ENCODE data around the gene DDX18.
A peak's percentile ranks its signal among the peaks of the same experiment; 100 is the strongest.

The DDX18 gene

DNA sequence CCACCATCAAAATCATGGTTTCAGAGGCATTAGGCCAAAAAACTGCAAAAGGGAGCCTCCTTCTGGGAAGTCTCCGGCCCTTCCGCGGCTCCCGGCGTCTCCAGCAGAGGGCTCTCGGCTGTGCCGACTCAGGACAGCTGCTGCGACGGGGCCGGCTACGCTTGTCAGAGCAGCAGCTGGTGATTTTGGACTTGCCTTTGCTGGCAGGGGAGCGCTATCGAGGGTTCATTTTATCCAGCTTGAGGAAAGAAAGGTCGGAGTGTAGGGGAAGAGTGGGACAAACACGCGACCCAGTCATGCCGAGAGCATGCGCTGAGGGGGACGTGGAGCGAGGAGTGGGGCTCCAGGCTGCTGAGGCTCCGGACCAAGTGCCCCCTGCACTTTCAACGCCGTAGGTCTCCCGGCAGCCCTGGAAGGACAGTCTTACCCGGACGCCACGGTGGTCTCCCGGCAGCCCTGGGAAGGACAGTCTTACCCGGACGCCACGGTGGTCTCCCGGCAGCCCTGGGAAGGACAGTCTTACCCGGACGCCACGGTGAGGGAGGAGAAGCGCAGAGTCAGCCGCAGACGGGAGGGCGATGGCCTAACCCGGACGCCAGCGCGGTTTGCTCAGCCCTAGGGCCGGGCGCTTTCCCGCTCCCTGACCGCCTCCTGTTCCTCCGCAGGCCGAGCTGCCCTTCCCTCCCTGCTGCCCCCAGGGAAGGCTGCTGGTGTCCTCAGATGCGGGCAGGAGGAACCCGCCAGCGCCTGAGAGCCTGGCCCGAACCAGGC lies 21.7 kb downstream of the DDX18 start:
- DNase-seq = peak; percentile 39 to 49

- no peak for DNase-seq
Measured at GRCh38 chr2:117845304-117845703, 30.8 kb downstream of the DDX18 start.

GRCh38 chr2:117850015-117850414 lies 35.5 kb downstream of the DDX18 start:
- DNase-seq = no peak

GRCh38 chr2:117850461-117850860 lies 36.0 kb downstream of the DDX18 start:
- DNase-seq = no peak

DNA sequence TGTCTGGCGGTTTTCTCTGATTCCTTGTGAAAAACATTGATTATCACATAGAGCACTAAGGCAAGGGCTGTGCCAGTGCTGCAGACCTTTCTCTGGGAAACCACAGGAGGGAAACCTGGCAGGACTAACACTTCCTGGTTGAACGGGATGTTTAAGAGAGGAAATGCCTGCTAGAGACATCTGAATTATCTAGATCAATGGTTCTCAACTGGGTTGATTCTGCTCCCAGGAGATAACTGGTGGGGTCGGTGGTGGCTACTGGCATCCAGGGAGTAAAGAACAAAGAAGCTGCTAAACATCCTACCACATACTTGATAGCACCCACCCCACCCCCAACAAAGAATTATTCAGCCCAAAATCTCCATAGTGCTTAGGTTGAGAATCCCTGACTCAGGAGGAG lies 37.5 kb downstream of the DDX18 start:
- DNase-seq = no peak

GRCh38 chr2:117853316-117853715 lies 38.8 kb downstream of the DDX18 start:
- no peak for DNase-seq

- no peak for DNase-seq
Measured at GRCh38 chr2:117853873-117854272, 39.4 kb downstream of the DDX18 start.

GRCh38 chr2:117854610-117855009 lies 40.1 kb downstream of the DDX18 start:
- no peak for DNase-seq

DNA sequence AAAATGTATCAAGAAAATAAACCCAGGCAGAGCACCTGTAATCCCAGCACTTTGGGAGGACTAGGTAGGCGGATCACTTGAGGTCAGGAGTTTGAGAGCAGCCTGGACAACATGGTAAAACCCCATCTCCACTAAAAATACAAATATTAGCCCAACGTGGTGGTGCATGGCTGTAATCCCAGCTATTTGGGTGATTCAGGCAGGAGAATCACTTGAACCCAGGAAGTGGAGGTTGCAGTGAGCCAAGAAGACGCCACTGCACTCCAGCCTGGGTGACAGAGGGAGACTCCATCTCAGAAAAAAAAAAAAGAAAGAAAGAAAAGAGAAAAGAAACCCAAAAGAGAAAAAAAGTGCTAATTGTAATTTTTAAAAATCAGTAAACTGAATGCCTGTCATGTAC lies 41.4 kb downstream of the DDX18 start:
- DNase-seq = no peak

- no peak for DNase-seq
Measured at GRCh38 chr2:117856415-117857210, 42.1 kb downstream of the DDX18 start.

GRCh38 chr2:117858336-117858735 lies 43.8 kb downstream of the DDX18 start:
- DNase-seq = no peak

GRCh38 chr2:117858892-117859531 lies 44.5 kb downstream of the DDX18 start:
- no peak for DNase-seq

DNA sequence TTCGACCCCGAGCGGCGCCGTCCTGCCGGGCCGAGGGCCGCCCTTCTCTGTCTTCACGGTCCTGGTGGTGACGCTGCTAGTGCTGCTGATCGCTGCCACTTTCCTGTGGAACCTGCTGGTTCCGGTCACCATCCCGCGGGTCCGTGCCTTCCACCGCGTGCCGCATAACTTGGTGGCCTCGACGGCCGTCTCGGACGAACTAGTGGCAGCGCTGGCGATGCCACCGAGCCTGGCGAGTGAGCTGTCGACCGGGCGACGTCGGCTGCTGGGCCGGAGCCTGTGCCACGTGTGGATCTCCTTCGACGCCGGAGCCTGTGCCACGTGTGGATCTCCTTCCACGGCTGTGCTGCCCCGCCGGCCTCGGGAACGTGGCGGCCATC lies 45.0 kb downstream of the DDX18 start:
- no peak for DNase-seq

- DNase-seq = no peak
Measured at GRCh38 chr2:117859924-117860647, 45.6 kb downstream of the DDX18 start.

DNA sequence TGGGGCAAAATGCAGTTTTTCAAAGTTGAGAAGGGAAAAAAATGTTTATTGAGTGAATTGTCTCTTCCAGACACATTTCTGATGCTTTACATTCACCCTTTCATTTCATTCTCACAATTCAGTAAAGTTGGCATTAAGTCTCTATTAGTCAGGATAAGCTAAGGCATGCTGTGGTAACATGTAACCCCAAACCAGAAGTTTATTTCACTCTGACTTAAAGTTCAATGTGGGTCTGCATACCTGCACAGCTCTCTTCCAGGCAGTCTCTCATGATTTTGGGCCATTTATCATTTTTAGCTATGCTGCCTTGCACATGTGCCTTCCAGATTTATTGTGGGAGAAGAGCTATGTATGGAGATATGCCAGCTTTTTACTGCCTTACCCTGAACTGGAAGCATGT lies 48.0 kb downstream of the DDX18 start:
- DNase-seq = no peak

GRCh38 chr2:117875786-117876185 lies 61.3 kb downstream of the DDX18 start:
- DNase-seq = no peak

- DNase-seq = no peak
Measured at GRCh38 chr2:117879003-117879402, 64.5 kb downstream of the DDX18 start.
